Activated CD4-positive, alpha-beta T cell treated with anti-CD3 and anti-CD28 coated beads for 36 hours (primary cell): ENCODE results near the gene ASMT. TPM values are rescaled to one million over a fixed set of nuclear protein-coding genes. Genes with fewer than 3 reads are reported as not detected.
"Not testable (repeated sequence)": the region's sequence is repeated elsewhere in the genome, so short reads cannot be mapped to it uniquely, and the experiment has no call there.

ENCODE experiments used
- ATAC-seq: fragments of 200-7000 bp; cut with Tn5 transposase; one replicate; pipeline ENCODE4 v1.10.0; 2021; ENCODE audit warnings: mild to moderate bottlenecking, moderate library complexity
- CTCF ChIA-PET: fragments of 350-600 bp; sonication (Branson Sonifier 250); formaldehyde crosslinking; loops from one replicate; lab custom pipeline; 2021; ENCODE audit warnings: antibody characterized with exemption; lab: Charles Lee
- POLR2A ChIA-PET: fragments of 350-600 bp; sonication (Branson Sonifier 250); formaldehyde crosslinking; loops from one replicate; lab custom pipeline; 2021; ENCODE audit warnings: antibody characterized with exemption, inconsistent platforms; lab: Charles Lee
- DNase-seq: peaks from one replicate; pipeline ENCODE4 v3.0.0-alpha.2; 2020
- H3K27ac Mint-ChIP-seq: one replicate; pipeline ENCODE4 v1.8.0; 2021; ENCODE audit warnings: mixed read lengths
- H3K27me3 Mint-ChIP-seq: one replicate; pipeline ENCODE4 v1.8.0; 2021; ENCODE audit warnings: mixed read lengths
- H3K36me3 Mint-ChIP-seq: one replicate; pipeline ENCODE4 v1.8.0; 2021; ENCODE audit warnings: low read depth, mixed read lengths
- H3K4me1 Mint-ChIP-seq: one replicate; pipeline ENCODE4 v1.8.0; 2021; ENCODE audit warnings: mixed read lengths
- H3K4me3 Mint-ChIP-seq: one replicate; pipeline ENCODE4 v1.8.0; 2021; ENCODE audit warnings: mild to moderate bottlenecking, moderate library complexity, mixed read lengths
- H3K9me3 Mint-ChIP-seq: one replicate; pipeline ENCODE4 v1.8.0; 2021; ENCODE audit warnings: low read depth, mixed read lengths
- intact Hi-C, 2 experiments: fragments of 100-400 bp; cut with DNase I in 1 of 2; cut with micrococcal nuclease in 1 of 2; formaldehyde crosslinking; loops; one replicate each; pipeline versions ENCODE4 v1.14.2 to v1.15.1; 2022 to 2024; cut with DNase I, micrococcal nuclease
- total RNA-seq, 2 experiments: library from RNA; stranded (reverse); gene quantifications; one replicate each; pipeline ENCODE4 v1.2.3, GENCODE V29; 2021

The ASMT gene
- total RNA-seq, 2 experiments from 2014 or later: 0.51 to 0.82 TPM

GRCh38 chrX:1685444-1685880 lies 70.6 kb downstream of the ASMT start:
- H3K4me3 Mint-ChIP-seq, H3K27ac Mint-ChIP-seq, intact Hi-C loops, ATAC-seq, H3K9me3 Mint-ChIP-seq, H3K36me3 Mint-ChIP-seq, H3K27me3 Mint-ChIP-seq, POLR2A ChIA-PET, DNase-seq, CTCF ChIA-PET: not testable (repeated sequence)
- H3K4me1 Mint-ChIP-seq: peaks cover 10% of the 10 kb centered on the region

- DNase-seq (no peak), ATAC-seq (no peak)
- Mint-ChIP-seq H3K9me3 (peaks cover 9% of the 10 kb centered on the region), H3K27ac (no peak overlapping the region), H3K4me1 (peaks cover 10% of the 10 kb centered on the region), H3K27me3 (no peaks in the 10 kb centered on the region), H3K4me3 (no peak overlapping the region), H3K36me3 (peaks cover 8% of the 10 kb centered on the region)
- intact Hi-C loops: no loop called here
- CTCF ChIA-PET: no interaction called here
- POLR2A ChIA-PET: no interaction called here
Measured at GRCh38 chrX:1686642-1687041, 71.8 kb downstream of the ASMT start.

Other genes starting within 250 kb of the ASMT start
- gene SLC25A6, start 222.9 kb upstream of the ASMT start, total RNA-seq: 100 to 1,000 TPM; 396 to 456 TPM
- gene ASMTL, start 162.2 kb upstream of the ASMT start, total RNA-seq: 10 to 100 TPM; 33.9 to 38.3 TPM
- 10 to 100 TPM; 19.8 to 21.2 TPM for gene P2RY8, start 77.9 kb upstream of the ASMT start, total RNA-seq
- gene AKAP17A, start 23.5 kb upstream of the ASMT start, total RNA-seq: 10 to 100 TPM; 49.7 to 51.2 TPM